Peyer's patch (tissue), 4 donors: Measurements from ENCODE around the gene SMG6.

Source experiments
- POLR2A ChIP-seq, 2 donors: fragments of 450-650 bp; IDR thresholded peaks; one replicate each; pipeline ENCODE4 v1.5.1; 2017; ENCODE audit warnings: antibody characterized with exemption in 2 of 2, mild to moderate bottlenecking in 2 of 2, moderate library complexity in 2 of 2
- TF ChIP-seq, protein P1 (sequence below), 6 experiments: fragments of 450-650 bp in 4 of 6; fragments of 200-600 bp in 2 of 6; sonication (generic) in 1 of 6; IDR thresholded peaks; one replicate each; pipeline ENCODE4 v1.5.1; 2017 to 2019; ENCODE audit warnings: antibody characterized with exemption in 6 of 6, mild to moderate bottlenecking in 3 of 6, moderate library complexity in 1 of 6

- TF ChIP-seq, protein P1, sequence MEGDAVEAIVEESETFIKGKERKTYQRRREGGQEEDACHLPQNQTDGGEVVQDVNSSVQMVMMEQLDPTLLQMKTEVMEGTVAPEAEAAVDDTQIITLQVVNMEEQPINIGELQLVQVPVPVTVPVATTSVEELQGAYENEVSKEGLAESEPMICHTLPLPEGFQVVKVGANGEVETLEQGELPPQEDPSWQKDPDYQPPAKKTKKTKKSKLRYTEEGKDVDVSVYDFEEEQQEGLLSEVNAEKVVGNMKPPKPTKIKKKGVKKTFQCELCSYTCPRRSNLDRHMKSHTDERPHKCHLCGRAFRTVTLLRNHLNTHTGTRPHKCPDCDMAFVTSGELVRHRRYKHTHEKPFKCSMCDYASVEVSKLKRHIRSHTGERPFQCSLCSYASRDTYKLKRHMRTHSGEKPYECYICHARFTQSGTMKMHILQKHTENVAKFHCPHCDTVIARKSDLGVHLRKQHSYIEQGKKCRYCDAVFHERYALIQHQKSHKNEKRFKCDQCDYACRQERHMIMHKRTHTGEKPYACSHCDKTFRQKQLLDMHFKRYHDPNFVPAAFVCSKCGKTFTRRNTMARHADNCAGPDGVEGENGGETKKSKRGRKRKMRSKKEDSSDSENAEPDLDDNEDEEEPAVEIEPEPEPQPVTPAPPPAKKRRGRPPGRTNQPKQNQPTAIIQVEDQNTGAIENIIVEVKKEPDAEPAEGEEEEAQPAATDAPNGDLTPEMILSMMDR (IDR thresholded peaks at IDR 0.05), result no peak
- no peak for TF ChIP-seq POLR2A (IDR thresholded peaks at IDR 0.05)
Measured at GRCh38 chr17:2317796-2318195, 14.2 kb upstream of the SMG6 start.
